Gastroesophageal sphincter (tissue), 4 donors: ENCODE results near the gene ZDHHC4. TPM values are rescaled to one million over a fixed set of nuclear protein-coding genes. Genes with fewer than 3 reads are reported as not detected.

Experiments used
- ATAC-seq: fragments of 150-250 bp; one replicate; pipeline ENCODE4 v1.9.1; 2016; ENCODE audit warnings: mild to moderate bottlenecking, moderate library complexity
- H3K27ac ChIP-seq, 4 donors: fragments of 200-600 bp; sonication (generic) in 3 of 4; 1 replicate in 3 of 4; 2 replicates in 1 of 4; pipeline ENCODE4 v1.5.1; 2016 to 2019
- H3K27me3 ChIP-seq: fragments of 200-600 bp; sonication (generic); one replicate; pipeline ENCODE4 v1.5.1; 2019
- H3K36me3 ChIP-seq, 2 donors: fragments of 200-600 bp; sonication (generic); one replicate each; pipeline ENCODE4 v1.5.1; 2019; ENCODE audit warnings: control low read depth in 1 of 2
- H3K4me1 ChIP-seq, 3 donors: fragments of 200-600 bp; sonication (generic); 1 replicate in 2 of 3; 2 replicates in 1 of 3; pipeline ENCODE4 v1.5.1; 2016 to 2019; ENCODE audit warnings: control low read depth in 2 of 3
- H3K4me3 ChIP-seq, 2 donors: fragments of 200-600 bp; sonication (generic); one replicate each; pipeline ENCODE4 v1.5.1; 2019; ENCODE audit warnings: mild to moderate bottlenecking in 1 of 2, moderate library complexity in 1 of 2
- H3K9me3 ChIP-seq, 3 donors: fragments of 200-600 bp; sonication (generic); one replicate each; pipeline ENCODE4 v1.5.1; 2017 to 2019; ENCODE audit warnings: control low read depth in 2 of 3
- CTCF ChIP-seq, 4 experiments: fragments of 200-600 bp in 2 of 4; fragments of 450-650 bp in 2 of 4; sonication (generic) in 1 of 4; IDR thresholded peaks; one replicate each; pipeline ENCODE4 v1.5.1; 2017 to 2019; ENCODE audit warnings: antibody characterized with exemption in 4 of 4, mild to moderate bottlenecking in 2 of 4, moderate library complexity in 2 of 4
- EP300 ChIP-seq: sonication (generic); formaldehyde crosslinking; IDR thresholded peaks from one replicate; pipeline ENCODE4 v1.6.1; 2017; ENCODE audit warnings: antibody characterized with exemption, mild to moderate bottlenecking
- POLR2A ChIP-seq, 2 donors: fragments of 450-650 bp; IDR thresholded peaks; one replicate each; pipeline ENCODE4 v1.6.1; 2017; ENCODE audit warnings: antibody characterized with exemption in 2 of 2, mild to moderate bottlenecking in 2 of 2, moderate library complexity in 1 of 2
- POLR2AphosphoS5 ChIP-seq: sonication (generic); formaldehyde crosslinking; IDR thresholded peaks from one replicate; pipeline ENCODE4 v1.6.1; 2017; ENCODE audit warnings: antibody characterized with exemption
- WGBS, 2 donors: methylation state at CpG; one replicate each; pipeline ENCODE4 v1.1.5; 2018; ENCODE audit warnings: low coverage in 1 of 2; 5-methylcytosine and 5-hydroxymethylcytosine counted together
- total RNA-seq, 4 donors: library from RNA; depleted of rRNA; stranded (reverse); fragments of >200 nt; gene quantifications; one replicate each; pipeline ENCODE4 v1.1.0, GENCODE V29; 2016

Gene ZDHHC4
- 10 to 100 TPM; 54.6 to 63.8 (median 58.8) TPM for total RNA-seq

- Histone ChIP-seq H3K4me3 (peak within 1 kb of the TSS; percentile 79 to 82), H3K36me3 (peaks cover 0 to 37% of the 10 kb centered on the region in 2 donors), H3K4me1 (peaks cover 0 to 17% (median 5%) of the 10 kb centered on the region in 3 donors), H3K9me3 (no peaks in the 10 kb centered on the region), H3K27ac (peak within 1 kb of the TSS; percentile 93 to 99 (median 94)), H3K27me3 (no peaks in the 10 kb centered on the region)
- TF ChIP-seq EP300 (no peak), CTCF (IDR thresholded peaks at IDR 0.05) (peak in 1 of 4 experiments; percentile 22), POLR2AphosphoS5 (peak; percentile 94), POLR2A (IDR thresholded peaks at IDR 0.05) (peak; percentile 92 to 96)
- WGBS, 2 donors: 25 to 52% methylated on average over 7 to 9 of the region's 51 CpGs
- ATAC-seq: peak; percentile 97
Observed at GRCh38 chr7:6577369-6578113, at the start of gene ZDHHC4. Gene ZDHHC4 (plus strand): TSS chr7:6577454. CDS start chr7:6580562, 3,108 bp downstream.

- WGBS, 2 donors: 87 to 100% methylated on average over 3 of the region's 13 CpGs
- no peaks in the 10 kb centered on the region for H3K9me3 ChIP-seq
- H3K4me3 ChIP-seq: no peak overlapping the region
- H3K36me3 ChIP-seq: no peaks in the 10 kb centered on the region
- peaks cover 99% of the 10 kb centered on the region for H3K27me3 ChIP-seq
- ATAC-seq: no peak
- H3K27ac ChIP-seq: no peak overlapping the region
- peaks cover 0 to 22% (median 9%) of the 10 kb centered on the region in 3 donors for H3K4me1 ChIP-seq
- TF ChIP-seq EP300 (no peak), POLR2A (IDR thresholded peaks at IDR 0.05) (no peak), CTCF (IDR thresholded peaks at IDR 0.05) (no peak), POLR2AphosphoS5 (no peak)
Observed at GRCh38 chr7:6528401-6529130, 48.7 kb upstream of the ZDHHC4 start.

DNA sequence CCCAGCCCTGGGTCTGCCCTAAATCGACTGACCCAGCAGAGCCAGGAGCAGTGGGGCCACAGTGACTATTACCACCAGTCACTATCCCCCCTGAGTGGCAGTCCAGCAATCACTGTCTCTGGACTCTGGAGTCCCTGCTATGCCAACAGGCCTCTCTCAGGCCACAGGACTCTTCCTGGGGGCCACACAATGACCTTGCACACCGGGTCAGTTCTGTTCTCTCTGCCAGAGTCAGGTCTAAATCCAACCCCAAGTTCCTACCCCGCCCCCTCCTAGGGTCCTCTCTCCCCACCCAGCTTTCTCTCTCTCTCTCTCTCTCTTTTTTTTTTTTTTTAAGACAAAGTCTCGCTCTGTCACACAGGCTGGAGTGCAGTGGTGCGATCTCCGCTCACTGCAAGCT is 47.6 kb upstream of the ZDHHC4 start:
- ATAC-seq: no peak
- WGBS, 2 donors: 51 to 100% methylated on average over 1 to 4 of the region's 6 CpGs
- Histone ChIP-seq H3K9me3 (no peaks in the 10 kb centered on the region), H3K4me1 (peaks cover 0 to 22% (median 9%) of the 10 kb centered on the region in 3 donors), H3K27ac (no peak overlapping the region), H3K36me3 (no peaks in the 10 kb centered on the region), H3K27me3 (peaks cover 88% of the 10 kb centered on the region), H3K4me3 (no peak overlapping the region)
- TF ChIP-seq POLR2A (IDR thresholded peaks at IDR 0.05) (no peak), CTCF (IDR thresholded peaks at IDR 0.05) (no peak), EP300 (no peak), POLR2AphosphoS5 (no peak)

- Histone ChIP-seq H3K27me3 (peaks cover 86% of the 10 kb centered on the region), H3K4me3 (peak overlapping the region in 1 of 2 donors; percentile 28), H3K36me3 (no peaks in the 10 kb centered on the region), H3K9me3 (no peaks in the 10 kb centered on the region), H3K27ac (no peak overlapping the region), H3K4me1 (peaks cover 0 to 22% (median 9%) of the 10 kb centered on the region in 3 donors)
- 5% methylated on average over 11 of the region's 74 CpGs; no CpG with 5 or more reads in 1 of the 2 donors for WGBS, 2 donors
- TF ChIP-seq EP300 (no peak), CTCF (IDR thresholded peaks at IDR 0.05) (no peak), POLR2AphosphoS5 (no peak), POLR2A (IDR thresholded peaks at IDR 0.05) (no peak)
- ATAC-seq: no peak
Observed at GRCh38 chr7:6530626-6531491, 46.4 kb upstream of the ZDHHC4 start.
